ENCODE measurements around the gene EXD1. TPM values are rescaled to one million over a fixed set of nuclear protein-coding genes. Genes with fewer than 3 reads are reported as not detected.

EXD1 gene
- polyA plus RNA-seq, 1 donor from 2014 or later, result not detected

- Histone ChIP-seq H2AFZ (ENCODE audit: low read depth, low read length) (no peak overlapping the region), H3K4me3 (ENCODE audit: low read length) (no peak overlapping the region), H3K79me2 (replicated peaks; ENCODE audit: insufficient read depth, low read length) (no peaks in the 10 kb centered on the region), H4K20me1 (ENCODE audit: insufficient read depth) (no peaks in the 10 kb centered on the region), H3K27me3 (ENCODE audit: insufficient read depth, low read depth, low read length) (no peaks in the 10 kb centered on the region), H3K9me2 (ENCODE audit: insufficient read depth, low read length) (no peaks in the 10 kb centered on the region), H3K27ac (ENCODE audit: low read length) (no peak overlapping the region), H3K9me3 (ENCODE audit: low read length) (no peaks in the 10 kb centered on the region), H3F3A (ENCODE audit: insufficient read depth, low read length, poor library complexity, severe bottlenecking) (no peaks in the 10 kb centered on the region), H3K9ac (ENCODE audit: low read length) (no peak overlapping the region), H3K4me2 (ENCODE audit: low read length) (no peak overlapping the region), H3K36me3 (ENCODE audit: insufficient read depth, low read length) (no peaks in the 10 kb centered on the region)
- no peak for TF ChIP-seq RAD21 (conservative IDR thresholded peaks at IDR 0.05)
- TF ChIP-seq CTCF (IDR thresholded peaks at IDR 0.05; ENCODE audit: poor library complexity, severe bottlenecking), result no peak
- no peak for TF ChIP-seq EP300 (conservative IDR thresholded peaks at IDR 0.05; ENCODE audit: poor library complexity, severe bottlenecking)
- no peak for TF ChIP-seq SMC3 (conservative IDR thresholded peaks at IDR 0.05; ENCODE audit: poor library complexity)
- no peak for TF ChIP-seq TAF1 (IDR thresholded peaks at IDR 0.05; ENCODE audit: low read depth)
- TF ChIP-seq EZH2 (IDR thresholded peaks at IDR 0.05; ENCODE audit: borderline replicate concordance, insufficient read depth, low read length, poor library complexity, severe bottlenecking), result no peak
- no peak for TF ChIP-seq REST (IDR thresholded peaks at IDR 0.05; ENCODE audit: borderline replicate concordance)
- TF ChIP-seq MXI1 (conservative IDR thresholded peaks at IDR 0.05; ENCODE audit: poor library complexity, severe bottlenecking), result no peak
- TF ChIP-seq POLR2AphosphoS5 (IDR thresholded peaks at IDR 0.05), result no peak
These were observed 47.0 kb downstream of the EXD1 start for GRCh38 chr15:41183581-41183980.

DNA sequence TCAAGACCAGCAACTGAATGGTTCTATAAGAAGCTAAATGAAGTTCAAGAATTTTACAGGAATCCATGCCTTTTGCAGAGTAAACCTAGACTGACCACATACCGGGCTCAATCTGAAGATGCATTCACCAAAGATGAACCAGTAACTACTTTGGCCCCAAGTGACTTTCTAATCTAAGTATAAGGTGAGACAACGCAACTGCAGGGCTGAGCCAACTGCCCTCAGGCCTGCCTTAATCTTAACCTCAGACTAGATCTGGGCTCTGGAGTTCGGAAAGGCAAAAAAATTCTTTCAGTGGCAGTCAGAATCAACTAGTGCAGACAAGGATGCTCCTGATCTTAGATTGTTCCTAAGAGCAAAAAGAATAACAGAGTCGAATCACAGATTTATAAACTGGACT lies 48.3 kb downstream of the EXD1 start:
- no peak overlapping the region for H2AFZ ChIP-seq (ENCODE audit: low read depth, low read length)
- H3K4me3 ChIP-seq (ENCODE audit: low read length), result no peak overlapping the region
- no peak overlapping the region for H3K9ac ChIP-seq (ENCODE audit: low read length)
- H3K9me2 ChIP-seq (ENCODE audit: insufficient read depth, low read length), result no peaks in the 10 kb centered on the region
- TF ChIP-seq REST (IDR thresholded peaks at IDR 0.05; ENCODE audit: borderline replicate concordance) (no peak), RAD21 (conservative IDR thresholded peaks at IDR 0.05) (no peak), EP300 (conservative IDR thresholded peaks at IDR 0.05; ENCODE audit: poor library complexity, severe bottlenecking) (no peak), SMC3 (conservative IDR thresholded peaks at IDR 0.05; ENCODE audit: poor library complexity) (no peak), EZH2 (IDR thresholded peaks at IDR 0.05; ENCODE audit: borderline replicate concordance, insufficient read depth, low read length, poor library complexity, severe bottlenecking) (no peak), TAF1 (IDR thresholded peaks at IDR 0.05; ENCODE audit: low read depth) (no peak), MXI1 (conservative IDR thresholded peaks at IDR 0.05; ENCODE audit: poor library complexity, severe bottlenecking) (no peak), CTCF (IDR thresholded peaks at IDR 0.05; ENCODE audit: poor library complexity, severe bottlenecking) (no peak), POLR2AphosphoS5 (IDR thresholded peaks at IDR 0.05) (no peak)
- no peaks in the 10 kb centered on the region for H3K9me3 ChIP-seq (ENCODE audit: low read length)
- H3K36me3 ChIP-seq (ENCODE audit: insufficient read depth, low read length), result no peaks in the 10 kb centered on the region
- H3K27me3 ChIP-seq (ENCODE audit: insufficient read depth, low read depth, low read length), result no peaks in the 10 kb centered on the region
- no peaks in the 10 kb centered on the region for H4K20me1 ChIP-seq (ENCODE audit: insufficient read depth)
- H3K4me2 ChIP-seq (ENCODE audit: low read length), result no peak overlapping the region
- H3K79me2 ChIP-seq (replicated peaks; ENCODE audit: insufficient read depth, low read length), result no peaks in the 10 kb centered on the region
- no peak overlapping the region for H3K27ac ChIP-seq (ENCODE audit: low read length)
- no peaks in the 10 kb centered on the region for H3F3A ChIP-seq (ENCODE audit: insufficient read depth, low read length, poor library complexity, severe bottlenecking)
